ENCODE data around the gene MYLK4.

The MYLK4 gene

DNA sequence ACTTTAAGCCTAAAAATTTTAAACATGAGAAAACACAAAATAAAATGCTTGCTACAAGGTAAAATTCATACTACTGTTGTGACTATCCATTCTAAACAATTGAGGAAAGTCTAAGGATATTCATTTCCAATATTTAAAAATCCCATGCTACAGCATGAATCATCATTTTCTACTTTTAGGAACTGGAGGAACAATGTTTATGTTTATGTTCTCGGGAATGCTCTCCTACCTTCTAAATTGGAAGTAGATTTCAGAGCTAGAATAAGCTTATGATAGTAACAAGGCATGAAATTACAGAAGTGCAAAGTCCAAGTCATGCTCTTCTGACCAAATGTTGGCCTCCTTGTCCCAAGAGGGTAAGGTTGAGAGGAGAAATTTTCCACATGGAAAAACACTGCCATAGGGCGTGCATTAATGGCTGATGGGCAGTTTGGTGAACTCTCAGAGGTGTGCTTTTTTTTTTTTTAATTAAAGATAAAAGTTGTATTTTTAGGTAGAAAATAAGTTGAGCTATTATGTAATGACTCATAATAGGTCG is 6.0 kb upstream of the MYLK4 start:
- no peak for DNase-seq (ENCODE audit: low read depth in 2 of 3, low spot score in 2 of 3)

- DNase-seq (ENCODE audit: low read depth in 2 of 3, low spot score in 2 of 3) = no peak
These were observed 5.5 kb upstream of the MYLK4 start for GRCh38 chr6:2756241-2756640.

GRCh38 chr6:2755456-2755855 is 4.7 kb upstream of the MYLK4 start:
- no peak for DNase-seq (ENCODE audit: low read depth in 2 of 3, low spot score in 2 of 3)

- no peak for DNase-seq (ENCODE audit: low read depth in 2 of 3, low spot score in 2 of 3)
These were observed 4.2 kb upstream of the MYLK4 start for GRCh38 chr6:2754911-2755310.

- DNase-seq (ENCODE audit: low read depth in 2 of 3, low spot score in 2 of 3) = no peak
These were observed 3.7 kb upstream of the MYLK4 start for GRCh38 chr6:2754393-2754792.

GRCh38 chr6:2753743-2754142 is 3.0 kb upstream of the MYLK4 start:
- DNase-seq (ENCODE audit: low read depth in 2 of 3, low spot score in 2 of 3) = no peak

DNA sequence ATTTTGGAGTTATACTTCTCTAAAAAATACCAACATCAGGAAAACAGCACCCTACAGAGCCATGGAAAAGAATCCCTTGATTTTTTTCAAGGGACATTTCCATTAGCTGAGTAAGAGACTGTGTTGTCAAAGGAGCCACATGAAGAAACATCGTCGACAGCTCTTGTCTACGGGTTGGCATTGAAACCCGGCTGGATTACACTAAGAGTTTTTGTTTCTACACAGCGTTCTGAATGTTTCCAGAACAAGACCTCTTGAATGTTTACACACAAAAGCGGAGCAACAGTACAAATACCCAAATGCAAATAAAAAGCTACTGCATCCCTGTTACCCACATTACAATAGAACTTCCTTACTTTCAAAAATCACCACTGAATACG is 2.4 kb upstream of the MYLK4 start:
- DNase-seq (ENCODE audit: low read depth in 2 of 3, low spot score in 2 of 3) = no peak

DNA sequence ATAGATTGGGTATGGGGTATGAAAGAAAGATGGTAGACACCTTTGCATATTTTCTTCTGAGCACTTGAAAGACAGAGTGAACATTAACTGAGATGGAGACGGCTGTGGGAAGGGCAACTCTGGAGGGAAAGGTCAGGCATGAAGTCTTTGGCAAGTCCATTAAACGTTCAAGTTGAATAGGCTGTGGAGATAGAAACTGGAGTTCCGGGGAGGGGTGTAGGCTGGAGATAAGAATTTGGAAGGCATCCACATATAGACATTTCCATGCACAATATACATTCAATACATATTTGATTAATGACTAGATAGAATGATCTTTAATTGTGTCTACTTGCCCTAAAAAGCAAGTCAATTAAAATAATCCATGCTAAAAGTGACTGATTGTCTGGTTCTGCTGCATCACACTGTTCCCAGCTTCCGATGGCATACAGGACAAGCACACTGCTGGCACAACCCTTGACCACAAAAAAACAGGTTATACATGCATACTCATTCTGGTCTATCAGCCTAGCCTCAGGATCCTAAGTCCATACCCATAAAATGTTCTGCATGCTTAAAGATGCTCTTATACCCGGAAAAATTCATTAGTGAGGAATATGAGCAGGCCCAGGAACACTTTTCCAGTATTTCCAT is 1.9 kb upstream of the MYLK4 start:
- no peak for DNase-seq (ENCODE audit: low read depth in 2 of 3, low spot score in 2 of 3)

- DNase-seq (ENCODE audit: low read depth in 2 of 3, low spot score in 2 of 3) = no peak
These were observed 1.1 kb upstream of the MYLK4 start for GRCh38 chr6:2751871-2752270.

DNA sequence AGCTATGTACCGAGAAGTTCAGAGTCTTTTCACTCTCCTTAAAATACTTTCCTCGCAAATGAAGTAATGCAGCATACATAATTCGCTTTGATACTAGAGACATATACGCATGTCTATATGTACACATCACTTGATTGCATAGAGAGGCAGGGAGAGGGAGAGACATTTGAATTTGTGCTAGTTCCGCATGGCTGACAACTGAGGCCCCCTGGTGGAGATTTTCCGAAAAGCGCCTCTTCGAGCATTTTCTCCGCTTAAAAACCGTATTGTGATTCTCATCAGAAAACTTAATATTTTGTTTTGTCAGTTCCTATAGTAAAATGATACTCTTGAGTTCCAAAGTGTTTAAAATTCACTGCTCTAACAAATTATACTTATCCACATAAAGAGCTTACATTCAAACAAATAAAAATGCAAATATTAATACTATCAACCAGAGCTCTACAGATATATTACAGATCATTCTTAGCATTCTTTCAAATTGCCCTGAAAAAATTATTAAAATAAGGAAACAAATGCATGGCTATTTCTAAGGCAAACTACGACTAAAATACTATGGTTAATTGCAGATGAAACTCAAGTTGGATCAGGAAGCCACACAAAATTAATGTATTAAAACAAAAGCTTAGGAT is 637 bp downstream of the MYLK4 start:
- peak in 2 of 3 experiments; percentile 36 to 59 for DNase-seq (ENCODE audit: low read depth in 2 of 3, low spot score in 2 of 3)

DNA sequence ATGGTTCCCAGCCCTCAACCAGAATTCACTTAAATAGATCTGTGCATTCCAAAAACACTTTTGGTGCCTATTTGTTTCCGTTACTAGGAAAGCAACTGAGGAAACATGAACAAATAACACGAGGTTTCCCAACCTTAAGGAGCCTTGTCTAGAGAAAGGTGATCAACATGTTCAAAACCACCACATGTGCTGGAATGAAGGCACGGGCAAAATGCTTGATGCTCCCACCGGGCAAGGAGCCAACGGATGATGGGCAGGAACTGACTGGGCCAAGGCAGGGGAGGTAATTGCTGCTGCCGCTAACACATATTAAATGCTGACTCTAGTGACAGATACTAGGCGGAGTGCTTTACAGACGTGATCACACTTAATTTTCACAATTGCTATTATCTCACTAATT is 2.5 kb downstream of the MYLK4 start:
- DNase-seq (ENCODE audit: low read depth in 2 of 3, low spot score in 2 of 3) = no peak

GRCh38 chr6:2746557-2747061 is 4.1 kb downstream of the MYLK4 start:
- DNase-seq (ENCODE audit: low read depth in 2 of 3, low spot score in 2 of 3) = no peak

GRCh38 chr6:2745246-2745645 is 5.5 kb downstream of the MYLK4 start:
- no peak for DNase-seq (ENCODE audit: low read depth in 2 of 3, low spot score in 2 of 3)

DNA sequence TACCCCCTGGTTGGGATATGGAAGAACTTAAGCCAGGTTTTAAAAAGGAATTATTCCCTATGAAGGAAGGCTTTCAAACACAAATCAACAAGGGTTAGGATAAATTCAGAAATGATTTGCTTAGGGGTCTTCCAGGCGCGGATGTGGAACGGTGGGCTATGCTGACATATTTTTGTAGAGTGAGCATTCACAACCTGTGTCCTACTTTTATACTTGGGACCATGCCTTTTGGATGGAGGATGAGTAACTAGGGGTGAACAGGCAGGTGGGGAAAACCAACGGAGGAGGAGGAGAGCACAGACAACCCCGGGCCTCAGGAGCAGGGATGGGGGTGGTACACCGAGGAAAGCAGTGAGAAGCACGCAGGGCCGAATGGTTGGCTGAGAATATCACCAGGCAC is 5.9 kb downstream of the MYLK4 start:
- DNase-seq (ENCODE audit: low read depth in 2 of 3, low spot score in 2 of 3) = no peak

- DNase-seq (ENCODE audit: low read depth in 2 of 3, low spot score in 2 of 3) = no peak
These were observed 6.4 kb downstream of the MYLK4 start for GRCh38 chr6:2744209-2744771.

GRCh38 chr6:2743280-2744208 is 7.2 kb downstream of the MYLK4 start:
- DNase-seq (ENCODE audit: low read depth in 2 of 3, low spot score in 2 of 3) = no peak

DNA sequence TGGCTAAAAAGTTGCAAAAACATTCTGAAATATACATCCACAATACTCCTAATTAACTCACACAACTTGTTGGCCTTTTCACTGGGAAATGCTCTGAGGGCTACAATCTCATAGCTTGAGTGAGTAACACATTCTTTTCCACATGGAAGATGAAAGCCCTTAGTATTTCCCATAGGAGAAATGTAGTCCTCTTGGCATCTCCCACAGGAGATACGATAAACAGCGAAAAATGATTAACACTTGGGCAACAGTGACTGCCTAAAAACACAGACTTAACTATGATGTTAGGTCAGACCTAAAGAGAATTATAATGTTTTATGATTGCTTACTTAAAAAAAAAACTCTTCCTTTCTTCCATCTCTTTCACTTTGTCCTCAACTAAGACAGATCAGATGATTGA is 9.0 kb downstream of the MYLK4 start:
- no peak for DNase-seq (ENCODE audit: low read depth in 2 of 3, low spot score in 2 of 3)

- no peak for DNase-seq (ENCODE audit: low read depth in 2 of 3, low spot score in 2 of 3)
These were observed 10.1 kb downstream of the MYLK4 start for GRCh38 chr6:2740581-2740980.

DNA sequence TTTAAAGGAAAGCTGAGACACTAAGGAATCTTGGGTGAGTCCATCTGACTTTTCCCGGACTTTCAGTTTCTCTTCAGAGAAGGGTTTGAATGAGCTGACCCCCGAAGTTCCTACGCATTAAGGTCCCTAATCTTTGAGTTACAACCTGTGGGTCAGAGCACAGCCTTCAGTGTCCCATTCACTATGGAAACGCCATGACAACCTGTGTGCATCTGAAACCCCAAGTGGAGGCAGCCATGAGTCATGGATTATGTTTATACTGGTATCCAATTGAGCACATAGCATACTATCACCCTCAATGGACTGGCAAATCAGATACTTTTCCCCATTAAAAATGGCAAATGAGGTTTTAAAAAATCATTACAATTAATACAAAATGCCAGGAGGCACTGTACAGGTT is 11.4 kb downstream of the MYLK4 start:
- DNase-seq (ENCODE audit: low read depth in 2 of 3, low spot score in 2 of 3) = no peak

- DNase-seq (ENCODE audit: low read depth in 2 of 3, low spot score in 2 of 3) = no peak
These were observed 12.2 kb downstream of the MYLK4 start for GRCh38 chr6:2738373-2738979.

- DNase-seq (ENCODE audit: low read depth in 2 of 3, low spot score in 2 of 3) = no peak
These were observed 12.8 kb downstream of the MYLK4 start for GRCh38 chr6:2737885-2738284.
